ENCODE data around the gene DNAJC30. TPM values are rescaled to one million over a fixed set of nuclear protein-coding genes. Genes with fewer than 3 reads are reported as not detected.

DNAJC30 gene
- total RNA-seq, 1 experiment from 2014 or later = 2.7 TPM

GRCh38 chr7:73647725-73648592, 35.3 kb downstream of the DNAJC30 start:
- DNase-seq (ENCODE audit: low spot score) = no peak

- no peak for DNase-seq (ENCODE audit: low spot score)
Observed at GRCh38 chr7:73646785-73647724, 36.2 kb downstream of the DNAJC30 start.

GRCh38 chr7:73645643-73646174, 37.5 kb downstream of the DNAJC30 start:
- DNase-seq (ENCODE audit: low spot score) = no peak

- no peak for DNase-seq (ENCODE audit: low spot score)
Observed at GRCh38 chr7:73644688-73645286, 38.5 kb downstream of the DNAJC30 start.

GRCh38 chr7:73642834-73643233, 40.4 kb downstream of the DNAJC30 start:
- no peak for DNase-seq (ENCODE audit: low spot score)

GRCh38 chr7:73638911-73639310, 44.3 kb downstream of the DNAJC30 start:
- no peak for DNase-seq (ENCODE audit: low spot score)

GRCh38 chr7:73635428-73636200, 47.6 kb downstream of the DNAJC30 start:
- no peak for DNase-seq (ENCODE audit: low spot score)

- no peak for DNase-seq (ENCODE audit: low spot score)
Observed at GRCh38 chr7:73633844-73634243, 49.4 kb downstream of the DNAJC30 start.

- DNase-seq (ENCODE audit: low spot score) = no peak
Observed at GRCh38 chr7:73633323-73633722, 49.9 kb downstream of the DNAJC30 start.

GRCh38 chr7:73631558-73631957, 51.7 kb downstream of the DNAJC30 start:
- no peak for DNase-seq (ENCODE audit: low spot score)

Other genes with a start within 250 kb of the DNAJC30 start
- 0.06 and 0.08 TPM in 2 replicates for gene FZD9, start 249.7 kb downstream of the DNAJC30 start, total RNA-seq (2014; rRNA removed; shearing (Covaris generic))
- gene BAZ1B, start 161.2 kb downstream of the DNAJC30 start, total RNA-seq (2014; rRNA removed; shearing (Covaris generic)) = 68.6 and 74.8 TPM in 2 replicates
- 19.5 and 37.4 TPM in 2 replicates for gene BCL7B, start 125.8 kb downstream of the DNAJC30 start, total RNA-seq (2014; rRNA removed; shearing (Covaris generic))
- gene TBL2, start 104.9 kb downstream of the DNAJC30 start, total RNA-seq (2014; rRNA removed; shearing (Covaris generic)) = 57.0 and 68.6 TPM in 2 replicates
- gene MLXIPL, start 58.9 kb downstream of the DNAJC30 start, total RNA-seq (2014; rRNA removed; shearing (Covaris generic)) = not detected in 2 replicates
- gene VPS37D, start 15.6 kb downstream of the DNAJC30 start, total RNA-seq (2014; rRNA removed; shearing (Covaris generic)) = 3.7 and 6.3 TPM in 2 replicates
- 31.9 and 80.5 TPM in 2 replicates for gene BUD23, start 144 bp upstream of the DNAJC30 start, total RNA-seq (2014; rRNA removed; shearing (Covaris generic))
- 3.5 and 12.1 TPM in 2 replicates for gene STX1A, start 36.2 kb upstream of the DNAJC30 start, total RNA-seq (2014; rRNA removed; shearing (Covaris generic))
- 25.8 and 37.7 TPM in 2 replicates for gene ABHD11, start 55.3 kb upstream of the DNAJC30 start, total RNA-seq (2014; rRNA removed; shearing (Covaris generic))
- gene CLDN3, start 86.8 kb upstream of the DNAJC30 start, total RNA-seq (2014; rRNA removed; shearing (Covaris generic)) = not detected in 2 replicates
- gene CLDN4, start 147.5 kb upstream of the DNAJC30 start, total RNA-seq (2014; rRNA removed; shearing (Covaris generic)) = 1.2 and 4.0 TPM in 2 replicates
- 0.48 and 3.3 TPM in 2 replicates for gene METTL27, start 159.1 kb upstream of the DNAJC30 start, total RNA-seq (2014; rRNA removed; shearing (Covaris generic))
- 0.21 TPM in 1 of 2 replicates, not detected in the other for gene TMEM270, start 177.7 kb upstream of the DNAJC30 start, total RNA-seq (2014; rRNA removed; shearing (Covaris generic))